ENCODE measurements around the gene CTSO.

GRCh38 chr4:155964016-155964891, 10.6 kb upstream of the CTSO start:
- TF ChIP-seq CTCF (IDR thresholded peaks at IDR 0.05) (no peak), ZFX (IDR thresholded peaks at IDR 0.05; ENCODE audit: borderline replicate concordance) (no peak)

All from 22Rv1 (cell line).